ENCODE data around the gene HSPA1B. TPM values are rescaled to one million over a fixed set of nuclear protein-coding genes. Genes with fewer than 3 reads are reported as not detected.

Gene HSPA1B
- 191 to 290 TPM (median 231 TPM) in 5 replicates for total RNA-seq (2022; extraction: Qiagen RNA extraction)

GRCh38 chr6:31827286-31828079 is at the start of gene HSPA1B:
Gene HSPA1B (plus strand): TSS chr6:31827738. CDS start chr6:31827951, 213 bp downstream.

GRCh38 chr6:31795616-31796298 is 31.8 kb upstream of the HSPA1B start, which contains the start of gene VARS1:
Gene VARS1 (minus strand): TSS chr6:31795752. CDS start chr6:31795217, 535 bp downstream.

GRCh38 chr6:31806470-31807272 is 20.9 kb upstream of the HSPA1B start, which contains the start of gene LSM2:
Gene LSM2 (minus strand): TSS chr6:31806966. CDS start chr6:31806757, 209 bp downstream.

GRCh38 chr6:31815025-31815838 is 12.3 kb upstream of the HSPA1B start, which contains the start of the genes HSPA1A and HSPA1L:
Gene HSPA1A (plus strand): TSS chr6:31815543. CDS start chr6:31815757, 214 bp downstream.
Gene HSPA1L (minus strand): TSS chr6:31815283. CDS start chr6:31811972, 3,311 bp downstream.

GRCh38 chr6:31862344-31863235 is 35.1 kb downstream of the HSPA1B start, which contains the start of gene NEU1:
Gene NEU1 (minus strand): TSS chr6:31862821. CDS start chr6:31862776, 45 bp downstream.

GRCh38 chr6:31878726-31879125 is 51.2 kb downstream of the HSPA1B start, which contains the start of gene SLC44A4:
Gene SLC44A4 (minus strand): TSS chr6:31878997. CDS start chr6:31878980, 17 bp downstream.

Other genes with a start within 250 kb of the HSPA1B start
- gene LTB, start 245.3 kb upstream of the HSPA1B start, total RNA-seq (2022; extraction: Qiagen RNA extraction): 0.22 to 0.38 TPM (median 0.33 TPM) in 5 replicates
- 0.46 to 0.73 TPM in 2 of 5 replicates, not detected in the others for gene LST1, start 241.5 kb upstream of the HSPA1B start, total RNA-seq (2022; extraction: Qiagen RNA extraction)
- gene NCR3, start 234.7 kb upstream of the HSPA1B start, total RNA-seq (2022; extraction: Qiagen RNA extraction): not detected in 5 replicates
- gene AIF1, start 212.5 kb upstream of the HSPA1B start, total RNA-seq (2022; extraction: Qiagen RNA extraction): not detected in 5 replicates
- 69.6 to 93.6 TPM (median 87.5 TPM) in 5 replicates for gene PRRC2A, start 207.0 kb upstream of the HSPA1B start, total RNA-seq (2022; extraction: Qiagen RNA extraction)
- gene BAG6, start 175.1 kb upstream of the HSPA1B start, total RNA-seq (2022; extraction: Qiagen RNA extraction): 114 to 156 TPM (median 146 TPM) in 5 replicates
- 2.9 to 4.1 TPM (median 3.0 TPM) in 5 replicates for gene APOM, start 171.8 kb upstream of the HSPA1B start, total RNA-seq (2022; extraction: Qiagen RNA extraction)
- 10.3 to 13.2 TPM (median 12.6 TPM) in 5 replicates for gene C6orf47, start 167.0 kb upstream of the HSPA1B start, total RNA-seq (2022; extraction: Qiagen RNA extraction)
- 10.8 to 12.2 TPM (median 11.7 TPM) in 5 replicates for gene GPANK1, start 162.7 kb upstream of the HSPA1B start, total RNA-seq (2022; extraction: Qiagen RNA extraction)
- gene CSNK2B, start 161.7 kb upstream of the HSPA1B start, total RNA-seq (2022; extraction: Qiagen RNA extraction): 165 to 184 TPM (median 170 TPM) in 5 replicates
- 3.8 to 5.0 TPM (median 4.3 TPM) in 5 replicates for gene LY6G5B, start 157.8 kb upstream of the HSPA1B start, total RNA-seq (2022; extraction: Qiagen RNA extraction)
- 1.1 to 2.0 TPM (median 1.6 TPM) in 5 replicates for gene LY6G5C, start 146.7 kb upstream of the HSPA1B start, total RNA-seq (2022; extraction: Qiagen RNA extraction)
- gene ABHD16A, start 124.4 kb upstream of the HSPA1B start, total RNA-seq (2022; extraction: Qiagen RNA extraction): 16.5 to 20.4 TPM (median 19.3 TPM) in 5 replicates
- not detected in 5 replicates for gene LY6G6F, start 120.9 kb upstream of the HSPA1B start, total RNA-seq (2022; extraction: Qiagen RNA extraction)
- gene LY6G6D, start 112.4 kb upstream of the HSPA1B start, total RNA-seq (2022; extraction: Qiagen RNA extraction): not detected in 5 replicates
- gene LY6G6C, start 106.0 kb upstream of the HSPA1B start, total RNA-seq (2022; extraction: Qiagen RNA extraction): 0.09 to 0.12 TPM (median 0.10 TPM) in 3 of 5 replicates, not detected in the others
- gene MPIG6B, start 104.4 kb upstream of the HSPA1B start, total RNA-seq (2022; extraction: Qiagen RNA extraction): not detected in 5 replicates
- 28.8 to 35.0 TPM (median 32.1 TPM) in 5 replicates for gene DDAH2, start 98.4 kb upstream of the HSPA1B start, total RNA-seq (2022; extraction: Qiagen RNA extraction)
- gene CLIC1, start 91.2 kb upstream of the HSPA1B start, total RNA-seq (2022; extraction: Qiagen RNA extraction): 497 to 519 TPM (median 513 TPM) in 5 replicates
- 11.5 to 15.5 TPM (median 14.0 TPM) in 5 replicates for gene MSH5, start 87.7 kb upstream of the HSPA1B start, total RNA-seq (2022; extraction: Qiagen RNA extraction)
- 2.7 to 4.9 TPM (median 4.1 TPM) in 5 replicates for gene SAPCD1, start 65.1 kb upstream of the HSPA1B start, total RNA-seq (2022; extraction: Qiagen RNA extraction)
- 1.5 to 2.0 TPM (median 1.8 TPM) in 5 replicates for gene VWA7, start 50.4 kb upstream of the HSPA1B start, total RNA-seq (2022; extraction: Qiagen RNA extraction)
- 47.0 to 60.8 TPM (median 59.2 TPM) in 5 replicates for gene VARS1, start 32.0 kb upstream of the HSPA1B start, total RNA-seq (2022; extraction: Qiagen RNA extraction)
- 48.5 to 67.7 TPM (median 60.4 TPM) in 5 replicates for gene LSM2, start 20.8 kb upstream of the HSPA1B start, total RNA-seq (2022; extraction: Qiagen RNA extraction)
- 1.5 to 2.2 TPM (median 1.8 TPM) in 5 replicates for gene HSPA1L, start 12.5 kb upstream of the HSPA1B start, total RNA-seq (2022; extraction: Qiagen RNA extraction)
- gene HSPA1A, start 12.2 kb upstream of the HSPA1B start, total RNA-seq (2022; extraction: Qiagen RNA extraction): 250 to 374 TPM (median 304 TPM) in 5 replicates
- gene NEU1, start 35.1 kb downstream of the HSPA1B start, total RNA-seq (2022; extraction: Qiagen RNA extraction): 23.0 to 37.8 TPM (median 29.3 TPM) in 5 replicates
- gene SLC44A4, start 51.3 kb downstream of the HSPA1B start, total RNA-seq (2022; extraction: Qiagen RNA extraction): 0.06 to 0.16 TPM in 2 of 5 replicates, not detected in the others
- 25.9 to 35.4 TPM (median 32.0 TPM) in 5 replicates for gene EHMT2, start 70.0 kb downstream of the HSPA1B start, total RNA-seq (2022; extraction: Qiagen RNA extraction)
- 3.4 to 5.3 TPM (median 4.6 TPM) in 5 replicates for gene ZBTB12, start 74.3 kb downstream of the HSPA1B start, total RNA-seq (2022; extraction: Qiagen RNA extraction)
- gene C2, start 100.0 kb downstream of the HSPA1B start, total RNA-seq (2022; extraction: Qiagen RNA extraction): 0.21 to 0.68 TPM (median 0.31 TPM) in 5 replicates
- gene CFB, start 118.4 kb downstream of the HSPA1B start, total RNA-seq (2022; extraction: Qiagen RNA extraction): 1.5 to 3.3 TPM (median 2.4 TPM) in 5 replicates
- 74.7 to 85.0 TPM (median 75.1 TPM) in 5 replicates for gene NELFE, start 131.2 kb downstream of the HSPA1B start, total RNA-seq (2022; extraction: Qiagen RNA extraction)
- 21.0 to 27.3 TPM (median 25.4 TPM) in 5 replicates for gene SKIC2, start 131.4 kb downstream of the HSPA1B start, total RNA-seq (2022; extraction: Qiagen RNA extraction)
- 11.7 to 13.4 TPM (median 12.5 TPM) in 5 replicates for gene DXO, start 144.4 kb downstream of the HSPA1B start, total RNA-seq (2022; extraction: Qiagen RNA extraction)
- 0.48 to 1.5 TPM (median 1.1 TPM) in 5 replicates for gene C4A, start 154.3 kb downstream of the HSPA1B start, total RNA-seq (2022; extraction: Qiagen RNA extraction)
- 0.46 to 1.7 TPM (median 0.76 TPM) in 5 replicates for gene C4B, start 187.1 kb downstream of the HSPA1B start, total RNA-seq (2022; extraction: Qiagen RNA extraction)
- gene CYP21A2, start 210.7 kb downstream of the HSPA1B start, total RNA-seq (2022; extraction: Qiagen RNA extraction): not detected in 5 replicates